SK-N-SH treated with all-trans-retinoic acid at 6 μM for 48 hours (cell line): ENCODE measurements around the gene SNCB.

Experiments used
- ATAC-seq: fragments of 200-7000 bp; cut with Tn5 transposase; 3 replicates; pipeline ENCODE4 v1.9.1; 2020; ENCODE audit warnings: mild to moderate bottlenecking, moderate library complexity
- ARNTL ChIP-seq: fragments of 450-650 bp; formaldehyde crosslinking; IDR thresholded peaks from 2 replicates; pipeline ENCODE4 v1.5.0; 2020; ENCODE audit warnings: low read depth, mild to moderate bottlenecking, moderate library complexity, borderline replicate concordance
- CREB5 ChIP-seq: fragments of 250-450 bp; sonication (Bioruptor Pico); IDR thresholded peaks from 2 replicates; pipeline ENCODE4 v1.5.1; 2020; ENCODE audit warnings: low read depth, mild to moderate bottlenecking, moderate library complexity
- CSDC2 ChIP-seq: fragments of 250-450 bp; sonication (Bioruptor Pico); IDR thresholded peaks from 2 replicates; pipeline ENCODE4 v1.5.0; 2020; ENCODE audit warnings: mild to moderate bottlenecking, moderate library complexity
- CSRNP3 ChIP-seq: fragments of 250-450 bp; sonication (Bioruptor Pico); IDR thresholded peaks from 2 replicates; pipeline ENCODE4 v1.5.1; 2021; ENCODE audit warnings: mild to moderate bottlenecking, moderate library complexity
- ISL1 ChIP-seq: fragments of 250-450 bp; sonication (Bioruptor Pico); IDR thresholded peaks from 2 replicates; pipeline ENCODE4 v2.1.2; 2022; ENCODE audit warnings: mild to moderate bottlenecking, moderate library complexity
- OSR1 ChIP-seq: fragments of 250-450 bp; sonication (Bioruptor Pico); IDR thresholded peaks from 2 replicates; pipeline ENCODE4 v1.8.0; 2022; ENCODE audit warnings: moderate library complexity, mild to moderate bottlenecking, inconsistent platforms
- PPARA ChIP-seq: fragments of 250-450 bp; sonication (Bioruptor Pico); IDR thresholded peaks from 2 replicates; pipeline ENCODE4 v1.5.0; 2020; ENCODE audit warnings: mild to moderate bottlenecking, borderline replicate concordance
- RARB ChIP-seq: fragments of 250-450 bp; sonication (Bioruptor Pico); IDR thresholded peaks from 2 replicates; pipeline ENCODE4 v1.8.0; 2021; ENCODE audit warnings: mild to moderate bottlenecking, moderate library complexity
- SNAI2 ChIP-seq: fragments of 250-450 bp; sonication (Bioruptor Pico); IDR thresholded peaks from 2 replicates; pipeline ENCODE4 v1.5.0; 2020; ENCODE audit warnings: mild to moderate bottlenecking, moderate library complexity
- TCF4 ChIP-seq: fragments of 250-450 bp; sonication (Bioruptor Pico); IDR thresholded peaks from 2 replicates; pipeline ENCODE4 v1.8.0; 2021; ENCODE audit warnings: mild to moderate bottlenecking, moderate library complexity, borderline replicate concordance
- TOX ChIP-seq: fragments of 250-450 bp; sonication (Bioruptor Pico); IDR thresholded peaks from 2 replicates; pipeline ENCODE4 v1.8.0; 2021; ENCODE audit warnings: mild to moderate bottlenecking, moderate library complexity, borderline replicate concordance
- ZC3H10 ChIP-seq: fragments of 250-450 bp; sonication (Bioruptor Pico); IDR thresholded peaks from 2 replicates; pipeline ENCODE4 v1.5.1; 2021; ENCODE audit warnings: mild to moderate bottlenecking, moderate library complexity
- ZFP3 ChIP-seq: fragments of 250-450 bp; sonication (Bioruptor Pico); IDR thresholded peaks from 2 replicates; pipeline ENCODE4 v1.5.0; 2020; ENCODE audit warnings: mild to moderate bottlenecking, moderate library complexity
- ZFP30 ChIP-seq: fragments of 450-650 bp; formaldehyde crosslinking; IDR thresholded peaks from 2 replicates; pipeline ENCODE4 v1.5.0; 2022; ENCODE audit warnings: mild to moderate bottlenecking, moderate library complexity
- ZNF565 ChIP-seq: fragments of 450-650 bp; formaldehyde crosslinking; conservative IDR thresholded peaks from 2 replicates; pipeline ENCODE4 v1.5.0; 2020; ENCODE audit warnings: low read depth, mild to moderate bottlenecking, moderate library complexity
- ZNF70 ChIP-seq: fragments of 450-650 bp; formaldehyde crosslinking; IDR thresholded peaks from 2 replicates; pipeline ENCODE4 v1.5.0; 2020; ENCODE audit warnings: mild to moderate bottlenecking, moderate library complexity
- TF ChIP-seq, protein P1 (sequence below): fragments of 250-450 bp; sonication (Bioruptor Pico); IDR thresholded peaks from 2 replicates; pipeline ENCODE4 v1.8.0; 2021; ENCODE audit warnings: low read depth, mild to moderate bottlenecking, moderate library complexity, borderline replicate concordance
- TF ChIP-seq, protein P2 (sequence below): fragments of 250-450 bp; sonication (Bioruptor Pico); IDR thresholded peaks from 2 replicates; pipeline ENCODE4 v1.8.0; 2020; ENCODE audit warnings: mild to moderate bottlenecking, moderate library complexity, borderline replicate concordance
- TF ChIP-seq, protein P3 (sequence below): fragments of 250-450 bp; sonication (Bioruptor Pico); IDR thresholded peaks from 2 replicates; pipeline ENCODE4 v1.5.0; 2020; ENCODE audit warnings: mild to moderate bottlenecking, moderate library complexity

The SNCB gene

DNA sequence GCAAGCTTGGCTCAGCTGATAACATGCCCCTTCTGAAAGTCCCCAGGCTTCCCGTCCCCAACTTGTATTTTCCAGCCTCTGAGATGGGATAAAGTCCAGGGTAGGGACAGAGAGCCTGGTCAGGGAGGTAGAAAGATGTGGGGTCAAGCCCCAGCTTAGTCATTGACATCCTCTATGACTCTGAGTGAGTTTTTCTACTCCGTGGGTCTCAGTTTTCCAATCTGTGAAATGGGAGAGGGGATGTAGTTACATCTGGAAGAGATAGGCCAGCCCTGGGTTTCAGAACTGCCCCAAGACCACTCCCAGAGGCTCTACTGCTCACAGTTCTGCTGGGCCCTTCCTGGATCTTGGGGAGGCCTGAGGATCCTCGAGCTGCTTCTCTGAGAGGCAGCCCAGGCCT, 23.5 kb downstream of the SNCB start:
- no peak for TF ChIP-seq CREB5
- no peak for ATAC-seq

GRCh38 chr5:176606032-176606431, 24.3 kb downstream of the SNCB start:
- no peak for ATAC-seq
- TF ChIP-seq ISL1 (CRISPR knock-in tag) (no peak), CREB5 (no peak), PPARA (no peak), RARB (CRISPR knock-in tag) (no peak), TCF4 (no peak), ZC3H10 (CRISPR knock-in tag) (no peak), CSDC2 (CRISPR knock-in tag) (no peak), SNAI2 (CRISPR knock-in tag) (no peak), OSR1 (CRISPR knock-in tag) (no peak), ZNF565 (CRISPR knock-in tag) (no peak), ZFP3 (CRISPR knock-in tag) (no peak)
- TF ChIP-seq, protein P1, sequence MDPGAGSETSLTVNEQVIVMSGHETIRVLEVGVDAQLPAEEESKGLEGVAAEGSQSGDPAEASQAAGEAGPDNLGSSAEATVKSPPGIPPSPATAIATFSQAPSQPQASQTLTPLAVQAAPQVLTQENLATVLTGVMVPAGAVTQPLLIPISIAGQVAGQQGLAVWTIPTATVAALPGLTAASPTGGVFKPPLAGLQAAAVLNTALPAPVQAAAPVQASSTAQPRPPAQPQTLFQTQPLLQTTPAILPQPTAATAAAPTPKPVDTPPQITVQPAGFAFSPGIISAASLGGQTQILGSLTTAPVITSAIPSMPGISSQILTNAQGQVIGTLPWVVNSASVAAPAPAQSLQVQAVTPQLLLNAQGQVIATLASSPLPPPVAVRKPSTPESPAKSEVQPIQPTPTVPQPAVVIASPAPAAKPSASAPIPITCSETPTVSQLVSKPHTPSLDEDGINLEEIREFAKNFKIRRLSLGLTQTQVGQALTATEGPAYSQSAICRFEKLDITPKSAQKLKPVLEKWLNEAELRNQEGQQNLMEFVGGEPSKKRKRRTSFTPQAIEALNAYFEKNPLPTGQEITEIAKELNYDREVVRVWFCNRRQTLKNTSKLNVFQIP: no peak

GRCh38 chr5:176603091-176603490, 27.2 kb downstream of the SNCB start:
- TF ChIP-seq SNAI2 (CRISPR knock-in tag) (no peak), ARNTL (CRISPR knock-in tag) (no peak), CSRNP3 (no peak), ZFP30 (CRISPR knock-in tag) (no peak), RARB (CRISPR knock-in tag) (no peak), ZNF565 (CRISPR knock-in tag) (no peak), ZNF70 (CRISPR knock-in tag) (no peak), TOX (no peak), CSDC2 (CRISPR knock-in tag) (no peak), TCF4 (no peak), OSR1 (CRISPR knock-in tag) (no peak), ZFP3 (CRISPR knock-in tag) (no peak)
- TF ChIP-seq, protein P2, sequence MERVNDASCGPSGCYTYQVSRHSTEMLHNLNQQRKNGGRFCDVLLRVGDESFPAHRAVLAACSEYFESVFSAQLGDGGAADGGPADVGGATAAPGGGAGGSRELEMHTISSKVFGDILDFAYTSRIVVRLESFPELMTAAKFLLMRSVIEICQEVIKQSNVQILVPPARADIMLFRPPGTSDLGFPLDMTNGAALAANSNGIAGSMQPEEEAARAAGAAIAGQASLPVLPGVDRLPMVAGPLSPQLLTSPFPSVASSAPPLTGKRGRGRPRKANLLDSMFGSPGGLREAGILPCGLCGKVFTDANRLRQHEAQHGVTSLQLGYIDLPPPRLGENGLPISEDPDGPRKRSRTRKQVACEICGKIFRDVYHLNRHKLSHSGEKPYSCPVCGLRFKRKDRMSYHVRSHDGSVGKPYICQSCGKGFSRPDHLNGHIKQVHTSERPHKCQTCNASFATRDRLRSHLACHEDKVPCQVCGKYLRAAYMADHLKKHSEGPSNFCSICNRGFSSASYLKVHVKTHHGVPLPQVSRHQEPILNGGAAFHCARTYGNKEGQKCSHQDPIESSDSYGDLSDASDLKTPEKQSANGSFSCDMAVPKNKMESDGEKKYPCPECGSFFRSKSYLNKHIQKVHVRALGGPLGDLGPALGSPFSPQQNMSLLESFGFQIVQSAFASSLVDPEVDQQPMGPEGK: no peak

GRCh38 chr5:176601901-176602482, 28.3 kb downstream of the SNCB start:
- no peak for ATAC-seq
- TF ChIP-seq, protein P1: no peak
- TF ChIP-seq CREB5: no peak
- TF ChIP-seq CSDC2 (CRISPR knock-in tag): no peak
- no peak for TF ChIP-seq TOX
- TF ChIP-seq, protein P3, sequence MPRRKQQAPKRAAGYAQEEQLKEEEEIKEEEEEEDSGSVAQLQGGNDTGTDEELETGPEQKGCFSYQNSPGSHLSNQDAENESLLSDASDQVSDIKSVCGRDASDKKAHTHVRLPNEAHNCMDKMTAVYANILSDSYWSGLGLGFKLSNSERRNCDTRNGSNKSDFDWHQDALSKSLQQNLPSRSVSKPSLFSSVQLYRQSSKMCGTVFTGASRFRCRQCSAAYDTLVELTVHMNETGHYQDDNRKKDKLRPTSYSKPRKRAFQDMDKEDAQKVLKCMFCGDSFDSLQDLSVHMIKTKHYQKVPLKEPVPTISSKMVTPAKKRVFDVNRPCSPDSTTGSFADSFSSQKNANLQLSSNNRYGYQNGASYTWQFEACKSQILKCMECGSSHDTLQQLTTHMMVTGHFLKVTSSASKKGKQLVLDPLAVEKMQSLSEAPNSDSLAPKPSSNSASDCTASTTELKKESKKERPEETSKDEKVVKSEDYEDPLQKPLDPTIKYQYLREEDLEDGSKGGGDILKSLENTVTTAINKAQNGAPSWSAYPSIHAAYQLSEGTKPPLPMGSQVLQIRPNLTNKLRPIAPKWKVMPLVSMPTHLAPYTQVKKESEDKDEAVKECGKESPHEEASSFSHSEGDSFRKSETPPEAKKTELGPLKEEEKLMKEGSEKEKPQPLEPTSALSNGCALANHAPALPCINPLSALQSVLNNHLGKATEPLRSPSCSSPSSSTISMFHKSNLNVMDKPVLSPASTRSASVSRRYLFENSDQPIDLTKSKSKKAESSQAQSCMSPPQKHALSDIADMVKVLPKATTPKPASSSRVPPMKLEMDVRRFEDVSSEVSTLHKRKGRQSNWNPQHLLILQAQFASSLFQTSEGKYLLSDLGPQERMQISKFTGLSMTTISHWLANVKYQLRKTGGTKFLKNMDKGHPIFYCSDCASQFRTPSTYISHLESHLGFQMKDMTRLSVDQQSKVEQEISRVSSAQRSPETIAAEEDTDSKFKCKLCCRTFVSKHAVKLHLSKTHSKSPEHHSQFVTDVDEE (CRISPR knock-in tag): no peak
- TF ChIP-seq, protein P2: no peak
- TF ChIP-seq ISL1 (CRISPR knock-in tag): no peak
- TF ChIP-seq TCF4: no peak
- TF ChIP-seq OSR1 (CRISPR knock-in tag): no peak
- no peak for TF ChIP-seq ARNTL (CRISPR knock-in tag)

More at GRCh38 chr5:176603091-176603490, 27.2 kb downstream of the SNCB start:
- ATAC-seq: no peak
